NCI-H1930 (cell line): ENCODE results near the gene GRAMD4.

Experiments used
- DNase-seq, 2 experiments: peaks; one replicate each; lab custom pipeline; 2025; lab: John Stamatoyannopoulos, UW

Gene GRAMD4

GRCh38 chr22:46582281-46582933 is 37.8 kb upstream of the GRAMD4 start:
- no peak for DNase-seq

GRCh38 chr22:46583571-46583970 is 36.6 kb upstream of the GRAMD4 start:
- DNase-seq, result no peak

DNA sequence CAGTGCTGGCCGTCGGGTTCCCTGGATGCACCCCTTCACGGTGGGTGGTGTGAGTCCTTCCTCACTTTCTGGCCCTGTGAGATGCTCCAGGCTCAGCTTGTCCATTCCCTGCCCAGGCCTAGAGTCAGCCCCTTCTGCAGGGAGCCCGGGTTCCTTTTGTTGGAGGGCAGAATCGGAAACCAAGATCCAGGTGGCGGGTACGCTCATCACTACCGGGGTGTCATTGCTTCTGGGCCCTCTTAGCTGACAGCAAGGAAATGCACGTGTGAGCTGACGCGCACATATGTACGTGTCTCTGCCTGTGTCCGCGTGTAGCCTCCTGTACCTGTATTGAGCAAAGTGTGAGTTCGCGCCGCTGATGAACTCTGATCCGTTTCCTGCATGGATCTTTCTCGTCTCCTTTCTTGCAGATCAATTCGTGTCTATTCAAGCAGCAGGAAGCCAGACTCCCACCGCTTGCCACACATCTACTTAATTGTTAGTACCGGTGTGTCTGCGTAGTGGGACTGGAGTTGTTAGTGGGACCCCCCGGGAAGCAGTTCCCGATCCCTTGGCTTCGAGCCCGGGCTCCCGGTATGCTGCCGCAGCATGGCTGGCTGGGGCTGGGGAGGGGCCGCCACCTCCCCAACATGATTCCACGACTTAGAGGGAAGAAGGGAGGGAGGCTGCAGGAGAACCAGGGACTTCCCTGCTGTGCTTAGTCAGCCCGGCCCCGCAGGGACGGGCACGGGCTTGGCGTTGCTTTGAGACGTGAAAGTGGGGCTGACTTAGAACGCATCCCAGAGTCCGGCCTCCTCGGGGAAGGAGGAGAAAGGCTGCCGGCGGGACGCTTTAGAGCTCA is 35.9 kb upstream of the GRAMD4 start:
- DNase-seq, result no peak

DNA sequence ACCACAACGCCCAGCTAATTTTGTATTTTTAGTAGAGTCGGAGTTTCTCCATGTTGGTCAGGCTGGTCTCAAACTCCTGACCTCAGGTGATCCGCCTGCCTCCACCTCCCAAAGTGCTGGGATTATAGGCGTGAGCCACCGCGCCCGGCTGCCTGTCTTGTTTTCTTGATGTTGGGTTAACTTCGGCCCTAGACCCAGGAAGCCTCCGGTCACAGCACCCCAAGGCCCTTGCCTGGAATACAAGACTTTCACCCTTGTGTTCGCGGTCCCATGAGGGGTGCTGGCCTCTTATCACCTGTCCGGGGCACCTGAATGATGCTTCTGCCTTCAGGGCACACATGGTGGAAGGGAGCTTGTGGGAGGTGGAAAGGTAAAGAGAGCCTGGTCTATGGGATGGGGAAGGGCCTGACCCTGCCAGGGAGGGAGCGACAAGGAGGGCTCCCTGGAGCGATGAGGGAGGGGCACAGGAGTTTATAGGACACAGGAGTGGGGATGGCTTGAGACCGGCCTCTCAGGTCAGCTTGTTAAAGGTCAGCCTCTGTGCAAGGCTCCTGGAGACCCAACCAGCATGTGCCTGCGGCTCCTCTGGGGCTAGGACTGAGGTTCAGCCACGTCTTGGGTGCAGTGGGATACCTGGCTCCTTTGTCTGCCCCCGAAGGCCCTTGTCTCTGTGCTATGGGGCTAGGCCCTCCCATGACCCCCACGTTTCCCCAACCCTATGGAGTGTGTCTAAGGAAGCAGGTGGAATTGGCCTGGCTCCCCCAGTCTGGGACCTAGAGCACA is 34.7 kb upstream of the GRAMD4 start:
- DNase-seq, result no peak

- DNase-seq, result no peak
Observed at GRCh38 chr22:46586123-46586519, 34.1 kb upstream of the GRAMD4 start.

GRCh38 chr22:46586531-46587011 is 33.6 kb upstream of the GRAMD4 start:
- DNase-seq, result no peak

DNA sequence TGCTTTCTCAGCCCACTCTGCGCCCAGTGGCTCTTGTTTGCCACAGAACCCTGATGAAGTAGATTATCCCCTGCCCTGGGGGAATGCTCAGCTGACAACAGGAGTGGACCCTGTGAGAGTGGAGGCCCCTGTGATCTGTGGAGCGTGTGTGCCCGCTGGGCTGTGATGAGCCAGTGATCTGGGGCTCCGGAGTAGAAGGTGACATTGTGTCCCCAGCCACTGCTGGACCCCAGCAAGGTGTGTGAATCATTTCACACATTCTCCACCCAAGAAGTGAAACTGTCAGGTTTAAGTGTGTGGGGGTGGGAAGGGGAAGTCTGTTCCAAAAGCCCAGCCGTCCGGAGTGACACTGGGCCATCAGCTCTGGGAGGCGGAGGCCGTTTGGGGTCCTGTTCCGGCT is 33.1 kb upstream of the GRAMD4 start:
- no peak for DNase-seq

DNA sequence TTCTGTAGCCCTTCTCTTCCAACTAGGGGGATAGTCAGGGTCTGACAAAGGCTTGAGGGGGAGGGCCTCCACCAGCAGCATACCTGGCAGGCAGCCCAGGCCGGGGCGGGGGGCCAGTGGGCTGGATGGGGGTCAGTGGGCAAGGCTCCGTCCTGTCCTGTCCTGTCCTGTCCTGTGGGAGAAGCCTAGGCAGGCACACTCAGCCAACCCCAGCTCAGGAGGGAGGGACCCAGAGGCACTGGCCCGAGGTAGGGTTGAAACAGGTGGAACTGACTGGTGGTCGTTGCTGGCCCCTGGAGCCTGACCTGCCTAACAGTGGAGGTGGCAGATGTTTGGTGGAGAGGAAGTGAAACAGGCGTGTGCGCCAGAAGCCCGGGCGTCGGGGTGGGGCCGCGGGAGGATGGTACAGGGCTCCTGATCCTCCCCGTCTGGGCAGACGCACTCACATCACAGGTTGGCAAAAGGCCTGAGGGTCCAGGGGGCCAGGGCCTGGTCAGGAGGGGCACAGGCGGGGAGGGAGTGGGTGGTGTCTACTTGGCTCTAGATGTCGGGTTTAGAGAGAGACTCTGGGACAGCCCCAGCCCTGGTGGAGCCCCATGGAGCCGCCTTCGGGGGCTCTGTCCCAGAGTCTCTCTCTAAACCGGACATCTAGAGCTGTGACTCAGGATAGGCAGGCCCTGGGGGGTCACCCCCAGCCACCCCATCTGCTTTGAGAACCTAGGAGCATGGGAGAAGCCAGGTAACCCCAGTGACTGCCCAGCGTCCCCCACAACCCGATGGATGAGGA is 32.5 kb upstream of the GRAMD4 start:
- DNase-seq, result no peak

GRCh38 chr22:46588279-46589140 is 31.7 kb upstream of the GRAMD4 start:
- DNase-seq, result no peak

DNA sequence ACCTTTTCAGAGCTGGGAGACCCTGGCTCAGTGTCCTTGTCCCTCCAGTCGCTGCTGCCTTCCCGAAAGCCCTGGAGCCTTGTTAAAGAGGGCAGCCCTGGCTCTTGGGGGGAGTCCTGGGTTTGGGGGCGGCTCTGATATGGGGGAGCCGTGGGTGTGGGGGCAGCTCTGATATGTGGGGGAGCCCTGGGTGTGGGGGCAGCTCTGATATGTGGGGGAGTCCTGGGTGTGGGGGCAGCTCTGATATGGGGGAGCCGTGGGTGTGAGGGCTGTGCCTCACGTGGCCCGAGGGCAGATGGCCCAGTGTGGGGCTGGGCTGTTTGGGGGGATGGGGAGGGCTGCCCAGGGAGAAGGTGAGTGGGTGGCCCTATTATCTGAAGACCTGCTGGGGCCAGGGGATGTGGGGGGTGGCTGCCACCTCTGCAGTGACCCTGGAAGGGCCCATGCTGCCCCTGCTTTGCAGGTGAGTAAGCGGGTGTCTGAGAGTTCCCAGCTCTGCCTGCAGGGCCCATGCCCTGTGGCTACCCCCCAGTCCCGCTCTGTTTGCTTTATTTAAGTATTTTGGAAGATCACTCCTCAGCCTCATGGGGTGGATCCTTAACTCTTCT is 30.9 kb upstream of the GRAMD4 start:
- DNase-seq, result no peak

DNA sequence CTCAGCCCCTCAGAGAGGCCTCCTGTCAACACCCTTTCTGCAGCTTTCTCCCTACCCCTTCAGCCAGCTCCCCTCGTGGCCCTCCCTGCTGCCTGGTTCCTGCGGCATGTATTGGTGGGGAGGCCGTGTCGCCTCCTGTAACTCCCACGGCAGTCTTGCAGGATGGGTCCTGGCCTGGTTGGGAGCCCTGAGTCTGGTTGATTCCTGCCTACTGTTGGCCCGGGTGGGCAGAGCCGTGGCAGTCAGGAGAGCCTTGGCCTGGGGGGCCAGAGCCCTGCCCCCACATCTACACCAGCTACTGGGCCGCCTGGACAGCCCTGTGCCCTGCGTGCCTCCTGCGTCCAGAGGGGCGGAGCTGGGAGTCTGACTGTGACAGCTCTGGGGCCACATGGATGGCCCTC is 30.3 kb upstream of the GRAMD4 start:
- DNase-seq, result no peak

DNA sequence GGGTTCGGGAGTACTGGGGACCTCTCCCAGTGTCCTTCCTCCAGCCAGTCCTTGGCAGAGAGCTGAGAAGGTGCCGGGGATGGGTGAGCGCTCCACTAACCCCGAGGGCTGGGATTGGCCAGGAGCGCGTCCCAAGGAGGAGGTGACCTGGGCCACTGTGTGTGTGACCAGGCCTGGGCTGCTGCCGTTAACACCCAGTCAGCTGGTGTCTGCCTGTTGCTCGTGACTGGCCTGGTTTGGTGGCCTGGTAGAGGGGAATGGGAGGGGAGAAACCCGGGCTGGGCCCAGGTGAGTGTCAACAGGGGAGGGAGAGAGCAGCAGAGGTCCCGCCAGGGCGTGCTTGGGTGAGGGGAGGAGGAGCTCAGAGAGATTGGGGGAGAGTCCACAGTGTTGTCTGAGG is 29.9 kb upstream of the GRAMD4 start:
- no peak for DNase-seq

DNA sequence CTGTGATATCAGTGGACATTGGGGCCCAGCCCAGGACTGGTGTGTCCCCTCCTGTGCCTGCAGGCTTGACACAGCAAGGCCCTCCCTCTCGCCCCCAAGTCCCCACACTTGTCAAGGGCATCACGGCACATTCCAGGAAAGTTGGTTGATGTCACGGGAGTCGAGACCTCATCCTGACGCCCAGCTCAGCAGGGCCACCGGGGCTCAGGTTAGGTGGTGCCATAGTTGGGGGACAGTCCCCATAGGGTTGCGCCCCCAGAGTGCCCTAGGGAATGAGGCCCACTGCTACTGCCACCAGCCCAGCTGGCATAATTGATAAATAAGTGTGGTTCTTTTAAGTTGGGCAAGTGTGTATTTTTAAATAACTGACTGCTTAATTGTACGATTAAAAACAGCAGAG is 28.3 kb upstream of the GRAMD4 start:
- DNase-seq, result no peak

DNA sequence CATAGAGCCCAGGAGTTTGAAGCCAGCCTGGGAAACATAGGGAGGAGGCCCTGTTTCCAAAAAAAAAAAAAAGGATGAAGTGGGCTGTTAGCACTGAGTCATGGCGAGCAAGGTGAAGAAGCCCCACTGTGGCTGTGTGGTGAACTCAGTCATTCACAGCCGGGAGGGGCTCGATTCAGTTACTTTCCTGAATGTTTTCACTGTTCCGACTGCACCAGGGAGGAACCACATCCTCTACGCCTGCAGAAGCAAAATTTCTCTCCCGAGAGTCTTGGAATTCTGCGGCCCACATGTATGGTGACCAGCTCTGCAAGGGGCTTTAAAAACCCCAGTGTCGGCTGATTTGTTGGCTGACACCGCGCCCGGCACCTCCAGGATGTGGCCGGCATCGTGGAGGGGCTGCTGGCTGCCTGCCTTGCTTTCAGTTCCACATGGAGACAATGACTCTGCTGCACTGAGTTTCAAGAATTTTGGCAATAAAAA is 27.8 kb upstream of the GRAMD4 start:
- no peak for DNase-seq

GRCh38 chr22:46593211-46593681 is 26.9 kb upstream of the GRAMD4 start:
- no peak for DNase-seq

DNA sequence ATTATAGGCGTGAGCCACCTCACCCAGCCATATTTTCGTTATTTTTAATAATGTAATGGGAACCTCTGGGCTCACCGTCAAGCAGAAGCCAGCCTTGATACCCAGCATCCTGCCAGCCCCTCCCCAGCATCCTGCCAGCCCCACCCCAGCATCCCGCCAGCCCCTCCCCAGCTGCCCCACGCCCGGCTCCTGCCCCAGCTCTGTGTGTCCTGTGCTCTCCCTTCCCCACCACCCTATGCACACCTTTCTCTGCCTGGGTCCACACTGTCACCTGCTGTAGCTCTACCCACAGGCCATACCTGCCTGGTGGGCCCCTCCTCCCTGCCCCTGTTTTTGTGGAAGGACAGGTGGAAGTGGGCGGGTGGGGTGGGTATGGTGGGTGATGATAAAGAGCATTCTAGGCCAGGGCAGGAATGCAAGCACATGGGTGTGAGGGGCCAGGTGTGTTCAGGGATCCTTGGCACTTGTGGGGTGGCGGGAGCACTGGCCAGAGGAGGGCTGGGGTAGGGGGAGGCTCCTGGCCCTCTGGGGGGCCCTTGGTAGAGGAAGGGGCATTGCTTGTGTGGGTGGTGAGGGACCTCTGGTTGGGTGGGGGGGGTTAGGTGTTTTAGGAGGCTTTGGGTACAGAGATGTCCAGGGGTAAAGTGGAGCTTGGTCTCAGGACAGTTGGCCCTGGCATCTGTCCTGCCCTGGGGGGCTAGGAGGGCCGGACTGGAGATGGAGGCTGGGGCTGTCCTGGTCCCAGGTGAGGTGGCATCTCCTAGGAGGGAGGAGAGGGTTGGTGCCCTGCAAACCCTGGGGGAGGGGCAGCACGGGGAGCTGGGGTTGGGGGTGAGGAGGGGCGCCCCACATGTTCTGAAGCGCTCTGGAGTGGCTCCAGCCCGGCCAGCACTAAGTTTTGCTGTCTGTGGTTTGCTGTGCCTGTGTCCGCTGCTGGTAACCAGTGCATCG is 25.9 kb upstream of the GRAMD4 start:
- DNase-seq, result no peak

DNA sequence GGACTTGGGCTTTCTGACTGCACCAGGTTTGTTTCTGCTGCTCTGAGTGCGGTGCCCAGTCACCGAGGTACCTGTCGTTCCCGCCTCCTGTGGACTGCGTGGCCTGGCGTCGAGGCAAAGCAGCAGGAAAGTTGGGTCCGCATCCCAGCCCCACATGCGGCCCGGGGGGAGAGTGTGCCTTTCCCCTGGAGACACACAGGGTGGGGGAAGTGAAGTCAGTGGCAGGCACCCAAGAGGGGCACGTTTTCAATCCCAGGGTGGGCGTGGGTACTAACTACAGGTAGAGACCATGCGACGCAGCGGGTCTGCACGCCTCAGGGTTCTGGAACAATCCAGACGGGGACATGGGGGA is 25.3 kb upstream of the GRAMD4 start:
- no peak for DNase-seq

DNA sequence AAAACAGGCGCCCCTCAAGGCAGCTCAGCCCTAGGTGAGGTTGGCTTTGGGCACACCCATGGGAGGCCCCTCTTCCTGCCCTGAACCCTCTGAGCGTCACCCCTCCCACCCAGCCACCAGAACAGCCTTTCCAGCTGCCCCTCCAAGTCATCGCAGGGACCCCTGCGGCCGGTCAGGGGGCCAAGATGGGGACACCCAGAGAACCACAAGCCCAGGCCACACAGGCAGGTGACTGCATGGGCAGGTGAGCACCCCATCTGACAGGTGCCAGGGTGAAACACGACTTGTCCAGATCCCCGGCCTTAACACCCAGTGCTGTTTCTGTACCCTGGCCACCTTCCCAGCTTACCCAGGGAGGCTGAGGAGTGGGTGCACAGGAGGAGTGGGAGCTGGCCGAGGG is 24.6 kb upstream of the GRAMD4 start:
- no peak for DNase-seq

GRCh38 chr22:46596032-46596441 is 24.1 kb upstream of the GRAMD4 start:
- DNase-seq, result no peak
